ENCODE data around the gene PEX12.
"Not testable (repeated sequence)": the region's sequence is repeated elsewhere in the genome, so short reads cannot be mapped to it uniquely, and the experiment has no call there.

Gene PEX12

GRCh38 chr17:35534576-35535093 is 43.7 kb downstream of the PEX12 start:
- DNase-seq = no peak

GRCh38 chr17:35531160-35531559 is 47.2 kb downstream of the PEX12 start:
- DNase-seq = no peak

- DNase-seq = no peak
Observed at GRCh38 chr17:35529866-35530265, 48.5 kb downstream of the PEX12 start.

- not testable (repeated sequence) for DNase-seq
Observed at GRCh38 chr17:35529326-35529725, 49.0 kb downstream of the PEX12 start.

Data from MV-4-11 (cell line).